NCI-H1694 (cell line): ENCODE data around the gene KCNA1.
"Not testable (repeated sequence)": the region's sequence is repeated elsewhere in the genome, so short reads cannot be mapped to it uniquely, and the experiment has no call there.

Source experiments
- DNase-seq: peaks from one replicate; lab custom pipeline; 2025; lab: John Stamatoyannopoulos, UW

KCNA1 gene

DNA sequence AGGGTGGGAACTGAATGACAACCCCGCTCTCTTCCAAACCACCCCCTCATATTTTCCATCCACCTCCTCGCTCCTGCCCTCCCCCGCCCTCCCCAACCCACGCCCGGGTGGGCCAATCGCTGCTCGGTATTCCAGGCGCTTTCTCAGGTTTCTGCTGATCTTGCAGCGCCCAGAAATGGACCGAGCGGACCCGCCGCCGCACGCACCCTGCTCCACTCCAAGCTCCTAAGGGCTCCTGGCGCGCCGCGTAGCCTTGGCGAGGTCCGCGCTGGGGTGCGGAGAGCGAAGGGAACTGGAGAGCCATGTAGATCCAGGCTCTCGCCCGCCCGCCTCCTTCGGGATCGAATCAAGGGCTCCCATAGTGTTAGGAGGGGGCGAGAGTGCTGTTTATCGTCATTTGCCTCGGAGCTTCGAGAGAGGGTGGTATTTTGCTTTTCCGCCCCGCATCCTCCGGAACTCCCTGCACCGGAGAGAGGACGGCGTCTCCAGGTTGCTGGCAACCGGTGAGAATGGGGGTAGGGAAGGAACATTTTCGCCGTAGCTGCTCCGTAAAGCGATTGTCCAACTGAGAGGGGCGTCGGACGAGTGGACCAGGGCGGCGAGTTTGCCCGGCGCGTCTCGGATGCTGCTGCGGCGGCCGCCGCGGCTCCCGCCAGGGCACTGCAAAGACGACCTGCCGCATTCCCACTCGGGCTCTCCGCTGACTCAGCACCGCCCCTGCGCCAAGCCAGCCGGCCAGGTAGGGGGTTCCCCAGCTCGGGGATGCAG lies at the start of gene KCNA1:
Gene KCNA1 (plus strand): TSS at position 172 of the 768 bp plus-strand sequence. CDS start 1,474 bp downstream, outside the sequence.
- peak; percentile 56 for DNase-seq

DNA sequence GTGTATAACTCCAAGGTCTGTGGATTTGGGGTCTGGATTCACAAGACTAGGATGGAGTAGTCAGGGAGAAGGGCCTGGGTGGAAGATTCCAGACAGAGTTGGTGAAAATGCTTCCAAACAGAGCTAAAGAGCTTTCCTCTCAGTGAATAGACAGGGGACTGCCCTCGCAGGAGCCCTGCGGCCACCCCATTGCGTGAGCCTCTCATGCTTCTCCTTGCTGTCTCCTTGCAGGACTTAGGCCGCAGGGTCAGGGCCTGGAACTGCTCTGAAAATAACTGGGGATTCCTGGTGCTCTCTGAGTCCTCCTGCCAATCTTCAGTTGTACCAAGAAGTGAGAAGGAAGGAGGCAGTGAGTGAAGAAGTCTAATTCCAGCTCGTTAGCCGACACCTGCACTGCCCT lies 49.0 kb upstream of the KCNA1 start:
- DNase-seq: no peak

DNA sequence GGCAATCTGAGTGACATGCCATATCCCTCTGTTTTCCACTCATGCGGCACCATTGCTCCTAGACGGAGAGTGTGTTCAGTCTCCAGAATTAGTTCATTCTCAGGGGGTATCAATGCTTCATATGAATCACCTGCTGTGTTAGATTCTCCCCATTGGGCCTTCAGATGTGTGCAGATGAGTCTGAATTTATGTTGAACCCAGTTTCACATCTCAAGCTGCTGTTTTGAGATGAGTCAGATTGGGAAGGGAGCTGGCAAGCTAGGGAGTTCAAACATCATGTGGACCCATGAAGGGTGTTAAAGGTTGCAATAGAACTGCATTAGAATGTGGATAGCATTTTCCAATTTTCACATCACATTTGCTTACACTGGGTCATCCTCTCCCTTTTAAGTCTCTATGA lies 46.9 kb upstream of the KCNA1 start:
- no peak for DNase-seq

DNA sequence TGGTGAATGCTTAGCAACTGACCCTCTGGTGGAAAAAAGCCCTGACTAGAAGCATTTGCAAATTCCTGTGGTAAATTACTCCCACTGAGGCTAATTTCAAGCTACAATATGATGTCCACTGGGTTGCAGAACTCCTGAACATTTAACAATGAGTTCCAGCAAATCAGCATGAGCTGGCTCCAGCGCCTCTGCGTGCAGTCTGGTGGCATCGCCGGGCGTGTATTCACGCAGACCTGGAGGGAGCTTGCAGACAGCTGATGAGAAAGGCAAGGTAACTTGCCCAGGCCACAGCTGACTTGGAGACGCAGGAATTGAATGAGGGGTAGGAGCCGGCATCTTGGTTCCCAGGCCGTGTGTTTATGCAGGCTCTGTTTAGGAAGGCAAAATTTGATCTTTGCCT lies 45.1 kb upstream of the KCNA1 start:
- DNase-seq: no peak

DNA sequence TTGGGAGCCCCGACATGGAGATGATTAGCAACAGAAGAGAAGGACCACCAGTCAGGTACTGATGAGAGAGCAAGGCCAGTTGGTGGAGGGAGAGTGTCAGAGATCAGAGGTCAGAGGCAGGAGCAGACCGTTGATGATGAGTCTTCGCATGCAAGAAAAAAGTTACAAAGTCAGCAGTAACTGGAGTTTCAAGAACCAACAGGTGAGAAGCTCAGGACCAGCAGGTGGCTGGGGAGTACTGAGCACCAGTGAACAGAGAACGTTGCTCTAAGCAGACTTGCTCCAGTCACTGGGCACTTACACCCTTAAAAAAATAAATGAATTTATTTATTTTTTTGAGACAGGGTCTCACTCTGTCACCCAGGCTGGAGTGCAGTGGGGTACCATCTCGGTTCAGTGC lies 44.5 kb upstream of the KCNA1 start:
- DNase-seq: no peak

DNA sequence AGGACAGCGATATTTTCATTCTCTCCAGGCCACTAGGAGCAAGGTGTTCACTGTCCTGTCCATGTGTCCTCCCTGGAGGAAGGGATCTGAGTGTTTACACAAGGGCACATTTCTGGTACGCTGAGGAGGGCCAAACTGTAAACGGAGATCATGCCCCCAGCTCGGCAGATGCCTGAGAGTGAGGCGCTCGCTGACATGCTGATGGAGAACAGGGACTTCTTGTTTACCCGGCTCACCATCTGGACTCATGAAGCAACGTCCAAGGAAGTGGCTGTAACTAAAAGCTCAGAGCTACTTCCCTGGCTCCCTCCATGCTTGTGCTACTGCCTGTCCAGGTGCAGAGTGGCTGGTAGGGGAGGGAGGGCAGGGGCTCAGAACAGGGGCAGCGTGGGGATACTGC lies 43.4 kb upstream of the KCNA1 start:
- DNase-seq: no peak

DNA sequence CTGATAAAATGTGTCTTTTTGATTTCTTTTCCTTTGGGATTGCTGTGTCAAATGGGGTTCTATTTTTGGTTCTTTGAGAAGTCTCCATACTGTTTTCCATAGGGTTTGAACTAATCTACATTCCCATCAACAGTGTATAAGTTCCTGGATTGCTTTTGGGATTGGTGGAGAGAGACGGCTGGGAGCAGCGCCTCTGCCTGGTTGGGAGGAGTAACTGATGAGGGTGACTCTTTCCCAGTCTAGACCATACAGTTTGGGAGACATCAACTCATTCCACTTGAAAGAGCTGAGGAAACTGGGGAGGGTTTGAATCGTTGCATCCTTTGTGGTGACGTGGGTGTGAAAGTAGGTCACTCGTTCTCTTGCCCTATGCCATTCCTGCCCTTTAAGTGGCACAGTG lies 42.3 kb upstream of the KCNA1 start:
- DNase-seq: no peak

DNA sequence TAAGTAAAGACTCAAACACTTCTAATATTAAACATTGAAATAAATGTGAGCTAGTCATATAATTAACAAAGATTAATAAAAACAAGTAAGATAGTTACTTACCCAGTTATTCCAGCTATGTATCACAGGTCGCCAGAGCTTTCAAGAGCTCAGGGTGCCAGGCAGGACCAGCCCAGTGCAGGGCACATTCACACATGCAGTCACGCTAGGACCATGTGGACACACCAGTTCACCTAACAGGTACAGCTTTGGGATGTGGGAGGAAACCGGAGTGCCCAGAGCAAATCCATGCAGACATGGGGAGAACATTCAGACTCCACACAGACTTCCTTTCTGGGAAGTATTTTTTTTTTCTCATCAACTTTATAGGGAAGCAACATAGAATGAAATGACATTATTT lies 39.3 kb upstream of the KCNA1 start:
- no peak for DNase-seq

DNA sequence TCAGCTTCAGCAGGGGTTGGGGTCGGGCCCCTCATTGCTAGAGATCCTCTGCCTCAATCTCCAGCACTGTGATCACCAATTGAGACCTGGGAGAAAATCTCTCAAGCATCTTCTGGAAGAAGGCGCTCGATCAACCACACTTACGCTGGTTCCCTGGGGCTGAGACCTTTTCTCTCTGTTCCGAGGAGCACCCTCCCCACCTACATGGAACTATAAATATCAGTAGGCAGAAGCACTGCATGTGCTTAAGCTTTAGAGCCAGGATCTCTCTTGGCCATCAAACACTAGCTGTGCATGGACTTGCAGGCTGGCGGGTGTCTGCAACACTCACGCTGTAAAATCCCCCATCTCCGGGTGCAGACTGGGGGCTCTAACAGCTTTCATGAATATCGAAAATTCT lies 38.2 kb upstream of the KCNA1 start:
- no peak for DNase-seq

DNA sequence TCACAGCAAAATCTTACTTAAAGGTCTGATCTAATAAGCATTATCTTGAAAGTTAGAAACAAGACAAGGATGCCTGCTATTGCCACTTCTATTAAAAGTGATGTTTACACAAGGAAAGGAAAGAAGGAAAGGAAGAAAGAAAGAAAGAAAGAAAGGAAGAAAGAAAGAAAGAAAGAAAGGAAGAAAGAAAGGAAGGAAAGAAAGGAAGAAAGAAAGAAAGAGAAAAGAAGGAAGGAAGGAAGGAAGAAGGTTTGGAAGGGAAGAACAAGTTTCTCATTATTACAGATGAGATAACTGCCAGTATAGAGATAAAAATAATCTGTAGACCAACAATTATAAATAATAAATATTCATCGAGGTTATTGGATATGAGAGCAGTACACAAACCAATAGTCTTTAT lies 35.8 kb upstream of the KCNA1 start:
- DNase-seq: no peak

DNA sequence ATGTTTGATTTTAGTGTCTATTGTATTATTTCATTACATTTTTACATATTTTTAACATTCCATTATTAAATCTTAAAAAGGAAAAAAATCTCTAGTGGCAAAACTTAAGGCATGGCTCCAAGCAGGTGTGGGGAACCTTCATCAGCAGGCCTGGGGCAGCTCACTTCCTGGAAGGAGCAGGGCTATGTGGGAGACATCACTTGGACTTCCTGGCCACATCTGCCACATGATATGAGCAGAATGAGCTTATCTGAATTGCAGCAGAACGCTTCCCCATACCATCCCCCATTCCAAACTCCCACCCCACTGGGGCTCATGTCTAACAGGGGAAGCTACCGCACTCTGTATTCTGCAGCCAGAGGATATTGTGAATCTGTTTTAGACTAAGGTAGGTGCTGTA lies 35.0 kb upstream of the KCNA1 start:
- DNase-seq: no peak

DNA sequence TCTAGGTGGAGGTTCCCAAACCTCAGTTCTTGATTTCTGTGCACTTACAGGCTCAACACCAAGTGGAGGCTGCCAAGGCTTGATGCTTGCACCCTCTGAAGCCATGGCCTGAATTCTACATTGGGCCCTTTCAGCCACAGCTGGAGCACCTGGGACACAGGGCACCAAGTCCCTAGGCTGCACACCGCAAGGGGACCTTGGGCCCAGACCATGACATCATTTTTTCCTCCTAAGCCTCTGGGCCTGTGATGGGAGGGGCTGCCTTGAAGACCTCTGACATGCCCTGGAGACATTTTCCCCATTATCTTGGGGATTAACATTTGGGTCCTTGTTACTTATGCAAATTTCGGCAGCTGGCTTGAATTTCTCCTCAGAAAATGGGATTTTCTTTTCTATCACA lies 30.2 kb upstream of the KCNA1 start:
- DNase-seq: not testable (repeated sequence)

DNA sequence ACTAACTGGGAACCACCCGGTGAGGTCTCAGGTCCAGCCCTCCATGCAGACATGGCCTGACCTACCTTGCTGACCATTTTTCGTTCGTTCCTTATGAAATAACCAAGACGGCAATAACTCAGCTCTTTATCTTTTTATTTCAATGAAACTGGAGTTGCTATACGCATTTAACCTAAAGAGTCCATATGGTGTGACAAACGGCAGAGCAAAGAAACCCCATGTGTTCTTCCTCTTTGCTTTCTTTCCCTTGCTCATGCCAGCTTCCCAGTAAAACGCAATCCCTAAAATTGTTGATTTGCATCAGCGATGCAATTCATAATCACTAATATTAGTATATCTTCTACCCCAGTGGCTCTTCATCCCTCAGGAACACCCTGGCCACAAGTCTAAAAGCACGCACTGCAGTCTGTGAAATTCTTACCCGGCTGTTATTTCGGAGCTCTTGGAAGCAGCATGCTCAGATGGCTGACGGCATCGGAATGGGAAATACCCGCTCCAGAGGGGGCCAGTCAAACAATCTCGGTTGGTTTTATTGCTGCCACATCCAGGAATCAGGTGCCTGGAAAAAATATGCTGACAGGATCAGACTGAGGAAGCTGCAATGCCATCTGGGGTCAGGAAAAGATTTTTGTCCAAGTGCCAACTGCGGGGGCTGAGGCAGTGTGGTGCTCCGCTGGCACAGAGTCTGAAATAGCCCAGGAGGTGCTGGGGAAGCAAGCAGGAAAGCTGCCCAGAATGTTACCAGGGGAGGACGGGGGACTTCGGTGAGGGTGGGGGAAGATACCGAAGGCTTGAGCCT lies 28.2 kb upstream of the KCNA1 start:
- peak; percentile 87 for DNase-seq

DNA sequence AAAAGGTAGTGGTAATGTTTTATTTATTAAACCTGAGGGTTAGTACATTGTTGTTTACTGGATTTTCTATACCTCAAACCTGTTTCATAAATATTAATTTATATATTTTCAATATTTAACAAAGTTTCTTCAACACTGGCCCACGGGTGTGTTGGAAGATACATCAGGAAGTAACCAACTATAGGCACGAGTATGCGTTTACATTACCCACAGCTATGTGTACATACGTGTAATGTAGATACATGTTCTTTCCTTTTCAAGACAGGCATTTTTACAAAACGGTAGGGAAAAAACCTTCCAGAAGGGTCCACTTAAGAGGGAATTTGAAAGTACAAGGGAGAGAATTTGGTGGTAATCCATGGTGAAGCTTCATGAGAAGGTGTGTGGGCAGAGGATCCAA lies 17.8 kb upstream of the KCNA1 start:
- DNase-seq: no peak

DNA sequence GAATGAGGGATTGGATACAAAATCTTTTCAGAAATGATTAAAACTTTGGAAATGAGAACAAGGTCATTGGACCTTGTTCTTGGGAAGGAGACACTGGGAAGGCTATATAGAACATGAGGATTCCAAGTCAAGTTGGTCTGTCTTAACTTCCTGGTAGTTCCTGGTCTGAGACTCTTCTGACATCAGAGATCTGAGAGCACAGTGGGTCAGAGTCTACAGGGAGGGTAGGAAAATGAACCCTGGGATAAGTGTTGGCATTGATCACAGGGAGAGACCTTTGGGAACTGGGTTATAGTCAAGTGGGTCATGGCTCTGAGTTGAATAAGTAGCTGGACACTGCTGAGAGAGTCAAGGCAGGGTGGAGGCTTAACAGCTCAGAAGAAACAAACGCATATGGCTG lies 17.3 kb upstream of the KCNA1 start:
- no peak for DNase-seq

DNA sequence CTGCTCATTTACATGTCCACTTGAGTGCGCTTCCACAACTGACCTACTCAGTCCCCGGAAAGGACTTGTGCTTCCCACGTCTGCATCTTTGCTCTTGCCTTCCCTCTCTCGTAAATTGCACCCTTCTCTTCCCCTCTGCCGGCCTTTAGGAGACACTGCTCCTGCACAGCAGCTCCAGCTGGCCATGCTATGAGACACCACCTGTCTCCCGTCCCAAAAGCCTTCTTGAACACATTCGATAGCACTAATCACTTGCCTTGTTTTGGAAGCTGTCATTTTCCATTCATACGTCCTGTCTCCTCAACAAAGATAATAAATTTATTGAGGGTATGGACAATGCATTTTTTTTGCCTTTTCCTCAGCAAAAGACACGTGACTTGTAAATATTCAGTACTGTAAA lies 15.7 kb upstream of the KCNA1 start:
- DNase-seq: peak; percentile 26

DNA sequence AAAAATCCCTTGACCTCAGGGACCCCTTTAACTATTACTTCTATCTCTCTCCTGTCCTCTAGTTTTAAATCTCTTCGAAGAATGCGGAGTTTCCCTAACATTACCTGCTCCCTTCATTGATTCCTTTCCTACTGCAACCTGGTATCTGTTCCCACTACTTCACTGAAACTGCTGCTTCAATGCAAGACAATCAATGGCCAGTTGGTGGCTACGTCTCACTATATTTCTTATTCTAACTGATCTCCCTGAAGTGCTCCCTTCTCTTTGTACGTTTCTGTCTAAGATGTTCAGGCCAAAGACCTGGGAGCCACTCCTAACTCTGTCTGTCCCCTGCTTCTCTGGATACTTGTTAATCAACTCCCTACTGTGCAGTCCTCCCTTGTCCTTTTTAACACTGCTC lies 10.3 kb upstream of the KCNA1 start:
- peak; percentile 5 for DNase-seq

DNA sequence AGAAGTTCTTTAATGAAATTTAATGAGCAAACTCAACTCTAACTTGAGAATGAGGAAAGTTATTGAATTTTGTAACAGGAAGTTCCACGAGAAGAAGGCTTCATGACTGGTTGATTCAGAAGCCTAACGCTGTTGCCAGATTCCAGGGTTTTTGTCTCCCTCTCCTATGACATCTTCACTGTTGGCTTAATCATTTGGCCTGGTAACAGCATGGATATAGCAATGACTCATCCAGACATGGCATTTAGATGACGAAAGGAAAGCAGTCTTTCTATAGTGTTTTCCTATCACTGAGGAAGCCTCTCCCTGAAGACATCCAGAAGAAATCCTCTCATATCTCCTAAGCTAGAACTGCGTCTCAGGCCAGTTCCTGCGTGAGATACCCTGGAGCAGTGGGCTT lies 9.4 kb upstream of the KCNA1 start:
- DNase-seq: no peak

DNA sequence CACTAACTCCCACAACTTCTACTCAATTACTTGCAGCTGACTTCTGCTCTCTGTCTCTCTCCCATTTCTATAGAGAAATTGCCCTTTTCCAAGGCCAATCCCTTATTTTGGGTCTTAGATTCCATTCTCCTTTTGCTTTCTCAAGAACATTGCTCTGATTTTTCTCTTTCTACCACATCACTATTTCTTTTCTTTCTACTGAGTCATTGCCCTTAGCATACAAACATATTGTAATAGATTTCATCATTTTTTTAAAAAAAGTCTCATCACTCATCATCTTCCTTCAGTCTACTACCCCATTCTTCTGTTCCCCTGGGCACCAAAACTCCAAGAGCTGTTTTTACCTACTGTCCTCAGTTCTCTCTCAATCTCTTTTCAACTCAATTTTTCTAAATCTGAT lies 4.4 kb upstream of the KCNA1 start:
- no peak for DNase-seq

DNA sequence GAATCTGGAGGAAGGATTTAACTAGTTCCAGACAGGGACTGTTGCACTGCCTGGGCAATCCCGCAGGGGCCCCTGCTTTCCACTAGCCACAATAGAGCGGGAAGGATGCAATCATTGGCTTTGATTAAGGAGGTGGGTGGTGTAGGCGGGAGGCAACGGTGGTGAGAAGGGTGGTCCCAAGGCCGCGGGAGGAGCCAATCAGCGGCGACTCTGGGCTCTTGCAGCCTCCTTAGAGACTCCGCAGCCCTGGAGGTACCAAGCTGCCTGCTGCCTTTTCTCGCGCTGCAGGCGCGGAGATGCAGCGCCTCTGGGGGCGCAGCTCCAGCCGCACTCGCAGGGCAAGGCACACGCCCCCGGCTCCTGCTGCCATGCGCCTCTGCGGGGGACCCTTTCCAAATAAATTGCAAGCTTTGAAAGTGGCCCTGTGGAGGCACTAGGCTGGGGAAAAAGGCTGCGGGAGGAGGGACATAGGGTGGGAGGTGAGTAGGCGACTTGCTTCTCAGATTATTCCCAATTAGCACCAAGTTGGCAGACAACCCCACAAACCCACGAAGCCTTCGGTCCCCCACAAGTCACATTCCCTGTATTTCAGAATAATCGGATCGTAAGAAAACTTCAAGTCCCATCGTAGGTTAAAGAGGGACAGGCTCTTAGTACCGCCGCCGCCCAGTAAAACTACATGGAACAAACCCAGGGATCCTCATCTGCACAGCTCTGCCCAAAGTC lies 858 bp upstream of the KCNA1 start:
- DNase-seq: peak; percentile 77

DNA sequence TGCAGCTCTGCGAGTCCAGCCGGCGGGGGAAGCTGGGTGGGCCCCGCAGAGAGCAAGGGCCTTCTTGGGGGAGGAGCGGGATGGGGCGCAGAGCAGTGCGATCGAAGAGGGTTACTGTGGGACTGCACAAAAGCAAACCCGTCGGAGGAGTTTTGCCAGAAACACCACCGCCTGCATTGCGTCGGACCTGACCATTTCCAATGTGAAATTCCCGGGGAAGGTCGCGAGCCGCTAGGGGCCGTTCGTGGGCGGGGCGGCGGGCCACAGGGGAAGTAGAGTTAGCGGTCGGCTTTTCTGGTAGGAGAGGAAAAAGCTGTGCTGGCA lies 333 bp upstream of the KCNA1 start:
- DNase-seq: no peak

DNA sequence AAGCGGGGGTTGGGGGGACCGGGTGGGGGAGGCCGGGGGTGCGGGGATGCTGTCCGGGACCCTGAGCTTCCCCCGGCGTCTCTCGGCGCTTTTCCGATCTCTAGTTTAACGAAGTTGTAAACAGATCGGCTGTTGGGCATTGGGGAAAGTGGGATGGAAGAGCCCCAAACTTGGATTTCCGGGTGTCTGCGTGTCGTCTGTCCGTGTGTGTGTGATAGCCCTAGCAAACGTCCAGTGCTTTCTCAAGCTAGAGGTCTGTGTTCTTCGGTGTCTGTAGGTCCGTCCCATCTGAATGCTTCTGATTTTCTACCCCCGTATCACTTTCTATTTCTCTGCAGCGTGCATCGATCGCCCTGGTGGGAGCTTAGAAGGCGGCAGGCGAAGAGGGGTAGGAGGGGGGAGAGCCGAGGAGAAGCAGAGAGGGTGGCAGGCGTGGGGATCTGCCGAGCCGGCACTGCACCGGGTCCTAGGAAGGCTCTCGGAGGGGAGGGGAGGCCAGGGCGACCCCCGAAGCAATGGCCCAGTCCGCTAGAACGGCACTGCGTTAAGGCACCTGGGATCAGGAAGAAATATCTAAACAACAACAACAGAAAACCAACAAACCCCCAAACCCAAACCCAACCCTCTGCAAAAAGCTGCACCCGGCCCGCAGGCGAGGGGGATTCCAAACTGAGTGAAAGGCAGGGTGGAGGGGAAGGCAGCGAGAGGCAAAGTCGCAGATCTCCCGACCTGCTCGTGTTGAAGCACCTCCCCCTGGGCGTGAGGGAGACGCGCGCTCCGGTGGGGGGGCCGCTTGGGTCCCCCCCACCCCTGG lies 1.0 kb downstream of the KCNA1 start:
- DNase-seq: no peak
